ENCODE measurements around the gene CEACAM16. TPM values are rescaled to one million over a fixed set of nuclear protein-coding genes. Genes with fewer than 3 reads are reported as not detected.

CEACAM16 gene
- total RNA-seq, 2 experiments from 2014 or later: not detected

- intact Hi-C loops (cut with micrococcal nuclease): no loop called here
- POLR2A ChIA-PET: interaction anchor here (0.7 kb wide), 1 partner anchor 62 kb away, joined by 3 read pairs; no protein-coding TSS in a partner anchor
- H3K36me3 Mint-ChIP-seq (ENCODE audit: low read depth): no peaks in the 10 kb centered on the region
Measured at GRCh38 chr19:44686896-44687295, 12.1 kb upstream of the CEACAM16 start.

GRCh38 chr19:44687888-44688287, 11.1 kb upstream of the CEACAM16 start:
- ATAC-seq (no peak), DNase-seq (no peak)
- H3K27me3 Mint-ChIP-seq: peaks cover 21% of the 10 kb centered on the region
- H3K36me3 Mint-ChIP-seq (ENCODE audit: low read depth): no peaks in the 10 kb centered on the region
- no peak for TF ChIP-seq CTCF (IDR thresholded peaks at IDR 0.05)
- CTCF ChIA-PET: interaction anchor here (1.4 to 5.9 kb wide), 4 partner anchors 8 to 84 kb away, joined by 4 to 93 read pairs (median 44); no protein-coding TSS in a partner anchor
- no peak overlapping the region for H3K4me3 Mint-ChIP-seq
- intact Hi-C loops (cut with micrococcal nuclease): loop anchor here (2.0 kb wide), 1 partner anchor 83 kb away; no protein-coding TSS in a partner anchor
- peaks cover 40% of the 10 kb centered on the region for H3K4me1 Mint-ChIP-seq (ENCODE audit: low read depth)
- H3K9me3 Mint-ChIP-seq: no peaks in the 10 kb centered on the region
- POLR2A ChIA-PET: no interaction called here
- no peak overlapping the region for H3K27ac Mint-ChIP-seq

More at GRCh38 chr19:44686896-44687295, 12.1 kb upstream of the CEACAM16 start:
- CTCF ChIA-PET: interaction anchor here (1.2 kb wide), 1 partner anchor 84 kb away, joined by 6 read pairs; no protein-coding TSS in a partner anchor
- ATAC-seq (no peak), DNase-seq (no peak)
- TF ChIP-seq CTCF (IDR thresholded peaks at IDR 0.05): no peak
- Mint-ChIP-seq H3K27ac (no peak overlapping the region), H3K4me3 (no peak overlapping the region), H3K4me1 (ENCODE audit: low read depth) (peaks cover 30% of the 10 kb centered on the region), H3K27me3 (peaks cover 21% of the 10 kb centered on the region), H3K9me3 (no peaks in the 10 kb centered on the region)

- ATAC-seq (peak; percentile 46), DNase-seq (peak; percentile 90)
- Mint-ChIP-seq H3K27me3 (peaks cover 21% of the 10 kb centered on the region), H3K4me3 (no peak overlapping the region), H3K36me3 (ENCODE audit: low read depth) (no peaks in the 10 kb centered on the region), H3K9me3 (no peaks in the 10 kb centered on the region), H3K4me1 (ENCODE audit: low read depth) (peaks cover 41% of the 10 kb centered on the region), H3K27ac (no peak overlapping the region)
- ChIA-PET POLR2A (interaction anchor here (1.0 to 1.3 kb wide), 4 partner anchors 35 to 130 kb away, joined by 3 to 6 read pairs (median 3); no protein-coding TSS in a partner anchor), CTCF (interaction anchor here (0.5 to 5.9 kb wide), 18 partner anchors 9 to 575 kb away, joined by 3 to 93 read pairs (median 4); no protein-coding TSS in a partner anchor)
- peak; percentile 91 for TF ChIP-seq CTCF (IDR thresholded peaks at IDR 0.05)
- intact Hi-C loops (cut with micrococcal nuclease): loop anchor here (2.0 kb wide), 1 partner anchor 81 kb away; no protein-coding TSS in a partner anchor
Measured at GRCh38 chr19:44689290-44690130, 9.4 kb upstream of the CEACAM16 start.

GRCh38 chr19:44690131-44690440, 8.9 kb upstream of the CEACAM16 start:
- peaks cover 38% of the 10 kb centered on the region for H3K4me1 Mint-ChIP-seq (ENCODE audit: low read depth)
- peaks cover 20% of the 10 kb centered on the region for H3K27me3 Mint-ChIP-seq
- H3K9me3 Mint-ChIP-seq: no peaks in the 10 kb centered on the region
- ChIA-PET CTCF (interaction anchor here (1.0 to 5.9 kb wide), 14 partner anchors 12 to 93 kb away, joined by 3 to 93 read pairs (median 8); no protein-coding TSS in a partner anchor), POLR2A (interaction anchor here (1.0 to 1.3 kb wide), 3 partner anchors 36 to 80 kb away, joined by 3 to 6 read pairs (median 3); no protein-coding TSS in a partner anchor)
- no peak for DNase-seq
- no peaks in the 10 kb centered on the region for H3K36me3 Mint-ChIP-seq (ENCODE audit: low read depth)
- H3K27ac Mint-ChIP-seq: no peak overlapping the region
- ATAC-seq: no peak
- no peak overlapping the region for H3K4me3 Mint-ChIP-seq
- intact Hi-C loops (cut with micrococcal nuclease): no loop called here
- no peak for TF ChIP-seq CTCF (IDR thresholded peaks at IDR 0.05)

GRCh38 chr19:44692379-44692721, 6.6 kb upstream of the CEACAM16 start:
- CTCF ChIA-PET: interaction anchor here (1.5 to 5.9 kb wide), 3 partner anchors 32 to 92 kb away, joined by 4 to 79 read pairs (median 6); no protein-coding TSS in a partner anchor
- Mint-ChIP-seq H3K27ac (peak overlapping the region; percentile 73), H3K9me3 (no peaks in the 10 kb centered on the region), H3K4me3 (peak overlapping the region; percentile 54), H3K27me3 (peaks cover 14% of the 10 kb centered on the region), H3K4me1 (ENCODE audit: low read depth) (peaks cover 33% of the 10 kb centered on the region), H3K36me3 (ENCODE audit: low read depth) (no peaks in the 10 kb centered on the region)
- ATAC-seq: no peak
- intact Hi-C loops (cut with micrococcal nuclease): no loop called here
- TF ChIP-seq CTCF (IDR thresholded peaks at IDR 0.05): no peak
- POLR2A ChIA-PET: no interaction called here
- DNase-seq: no peak
